ENCODE results near the gene MSH5.
"Not testable (repeated sequence)": the region's sequence is repeated elsewhere in the genome, so short reads cannot be mapped to it uniquely, and the experiment has no call there.

Gene MSH5

GRCh38 chr6:31791324-31792089 is 51.7 kb downstream of the MSH5 start:
- H3K4me1 Mint-ChIP-seq (ENCODE audit: low read depth in 2 of 2) = peaks cover 19 to 26% of the 10 kb centered on the region in 2 donors
- no peaks in the 10 kb centered on the region for H3K9me3 Mint-ChIP-seq
- H3K27me3 Mint-ChIP-seq = no peaks in the 10 kb centered on the region
- DNase-seq = peak in 1 of 3 experiments; percentile 39
- peaks cover 16% of the 10 kb centered on the region for H3K36me3 Mint-ChIP-seq (ENCODE audit: insufficient read depth)
- ATAC-seq (replicated peaks) = no peak
- H3K27ac Mint-ChIP-seq = peak overlapping the region in 1 of 2 donors; percentile 49
- no peak overlapping the region for H3K4me3 Mint-ChIP-seq

GRCh38 chr6:31792090-31792374 is 52.2 kb downstream of the MSH5 start:
- Mint-ChIP-seq H3K36me3 (ENCODE audit: insufficient read depth) (peaks cover 16% of the 10 kb centered on the region), H3K27ac (peak overlapping the region in 1 of 2 donors; percentile 49), H3K4me3 (no peak overlapping the region), H3K4me1 (ENCODE audit: low read depth in 2 of 2) (peaks cover 21 to 29% of the 10 kb centered on the region in 2 donors), H3K9me3 (no peaks in the 10 kb centered on the region), H3K27me3 (no peaks in the 10 kb centered on the region)
- DNase-seq = no peak
- ATAC-seq (replicated peaks) = no peak

GRCh38 chr6:31792761-31793171 is 53.0 kb downstream of the MSH5 start:
- ATAC-seq (replicated peaks) = no peak

GRCh38 chr6:31793927-31794245 is 54.1 kb downstream of the MSH5 start:
- H3K27me3 Mint-ChIP-seq; DNase-seq; H3K9me3 Mint-ChIP-seq; ATAC-seq (replicated peaks): not testable (repeated sequence)
- H3K36me3 Mint-ChIP-seq (ENCODE audit: insufficient read depth) = peaks cover 10% of the 10 kb centered on the region
- H3K27ac Mint-ChIP-seq = peak overlapping the region; percentile 97 to 98
- peak overlapping the region; percentile 94 to 97 for H3K4me3 Mint-ChIP-seq
- peaks cover 27 to 37% of the 10 kb centered on the region in 2 donors for H3K4me1 Mint-ChIP-seq (ENCODE audit: low read depth in 2 of 2)

More at GRCh38 chr6:31792761-31793171, 53.0 kb downstream of the MSH5 start:
- H3K27ac Mint-ChIP-seq = peak overlapping the region; percentile 49 to 98
- no peak for DNase-seq
- H3K27me3 Mint-ChIP-seq = no peaks in the 10 kb centered on the region
- H3K4me1 Mint-ChIP-seq (ENCODE audit: low read depth in 2 of 2) = peaks cover 27 to 35% of the 10 kb centered on the region in 2 donors
- H3K9me3 Mint-ChIP-seq = no peaks in the 10 kb centered on the region
- H3K36me3 Mint-ChIP-seq (ENCODE audit: insufficient read depth) = peaks cover 13% of the 10 kb centered on the region
- H3K4me3 Mint-ChIP-seq = no peak overlapping the region

- no peaks in the 10 kb centered on the region for H3K9me3 Mint-ChIP-seq
- peaks cover 10% of the 10 kb centered on the region for H3K36me3 Mint-ChIP-seq (ENCODE audit: insufficient read depth)
- peaks cover 27 to 37% of the 10 kb centered on the region in 2 donors for H3K4me1 Mint-ChIP-seq (ENCODE audit: low read depth in 2 of 2)
- ATAC-seq (replicated peaks) = no peak
- peak overlapping the region; percentile 97 to 98 for H3K27ac Mint-ChIP-seq
- no peaks in the 10 kb centered on the region for H3K27me3 Mint-ChIP-seq
- DNase-seq = no peak
- peak overlapping the region; percentile 94 to 97 for H3K4me3 Mint-ChIP-seq
These were observed 54.6 kb downstream of the MSH5 start for GRCh38 chr6:31794294-31794865.

GRCh38 chr6:31794866-31795615 is 55.2 kb downstream of the MSH5 start:
- no peak for ATAC-seq (replicated peaks)
- H3K27me3 Mint-ChIP-seq = no peaks in the 10 kb centered on the region
- H3K4me1 Mint-ChIP-seq (ENCODE audit: low read depth in 2 of 2) = peaks cover 27 to 37% of the 10 kb centered on the region in 2 donors
- H3K36me3 Mint-ChIP-seq (ENCODE audit: insufficient read depth) = peaks cover 10% of the 10 kb centered on the region
- peak in 1 of 3 experiments; percentile 21 for DNase-seq
- peak overlapping the region; percentile 97 to 98 for H3K27ac Mint-ChIP-seq
- H3K4me3 Mint-ChIP-seq = peak overlapping the region; percentile 94 to 97
- H3K9me3 Mint-ChIP-seq = no peaks in the 10 kb centered on the region

GRCh38 chr6:31795616-31796298 is 56.0 kb downstream of the MSH5 start, which contains the start of gene VARS1:
TSS of gene VARS1 (minus strand) at chr6:31795752. CDS start at chr6:31795217, 535 bp downstream.
- no peaks in the 10 kb centered on the region for H3K27me3 Mint-ChIP-seq
- H3K27ac Mint-ChIP-seq = peak within 1 kb of the TSS; percentile 97 to 98
- peaks cover 9% of the 10 kb centered on the region for H3K36me3 Mint-ChIP-seq (ENCODE audit: insufficient read depth)
- peak within 1 kb of the TSS; percentile 94 to 97 for H3K4me3 Mint-ChIP-seq
- ATAC-seq (replicated peaks) = peak; percentile 87
- peaks cover 27 to 33% of the 10 kb centered on the region in 2 donors for H3K4me1 Mint-ChIP-seq (ENCODE audit: low read depth in 2 of 2)
- no peaks in the 10 kb centered on the region for H3K9me3 Mint-ChIP-seq
- peak; percentile 80 to 85 (median 84) for DNase-seq

- ATAC-seq (replicated peaks) = no peak
- no peaks in the 10 kb centered on the region for H3K27me3 Mint-ChIP-seq
- H3K27ac Mint-ChIP-seq = peak overlapping the region; percentile 97 to 98
- no peaks in the 10 kb centered on the region for H3K9me3 Mint-ChIP-seq
- H3K4me3 Mint-ChIP-seq = peak overlapping the region; percentile 94 to 97
- no peak for DNase-seq
- H3K4me1 Mint-ChIP-seq (ENCODE audit: low read depth in 2 of 2) = peaks cover 26 to 28% of the 10 kb centered on the region in 2 donors
- peaks cover 4% of the 10 kb centered on the region for H3K36me3 Mint-ChIP-seq (ENCODE audit: insufficient read depth)
These were observed 57.2 kb downstream of the MSH5 start for GRCh38 chr6:31796993-31797385.

GRCh38 chr6:31797588-31797987 is 57.8 kb downstream of the MSH5 start:
- H3K27me3 Mint-ChIP-seq = no peaks in the 10 kb centered on the region
- H3K4me3 Mint-ChIP-seq = peak overlapping the region; percentile 57 to 74
- H3K27ac Mint-ChIP-seq = peak overlapping the region in 1 of 2 donors; percentile 65
- H3K9me3 Mint-ChIP-seq = no peaks in the 10 kb centered on the region
- peak in 2 of 3 experiments; percentile 17 to 29 for DNase-seq
- H3K36me3 Mint-ChIP-seq (ENCODE audit: insufficient read depth) = peaks cover 10% of the 10 kb centered on the region
- ATAC-seq (replicated peaks) = peak; percentile 14
- peaks cover 26 to 28% of the 10 kb centered on the region in 2 donors for H3K4me1 Mint-ChIP-seq (ENCODE audit: low read depth in 2 of 2)

GRCh38 chr6:31799781-31800180 is 60.0 kb downstream of the MSH5 start:
- ATAC-seq (replicated peaks) (no peak), DNase-seq (no peak)
- Mint-ChIP-seq H3K4me1 (ENCODE audit: low read depth in 2 of 2) (peaks cover 15 to 16% of the 10 kb centered on the region in 2 donors), H3K27me3 (no peaks in the 10 kb centered on the region), H3K4me3 (no peak overlapping the region), H3K36me3 (ENCODE audit: insufficient read depth) (peaks cover 23% of the 10 kb centered on the region), H3K27ac (no peak overlapping the region), H3K9me3 (no peaks in the 10 kb centered on the region)

- DNase-seq; H3K9me3 Mint-ChIP-seq; H3K4me3 Mint-ChIP-seq; ATAC-seq (replicated peaks); H3K27me3 Mint-ChIP-seq: not testable (repeated sequence)
- H3K4me1 Mint-ChIP-seq (ENCODE audit: low read depth in 2 of 2) = peaks cover 15 to 16% of the 10 kb centered on the region in 2 donors
- H3K27ac Mint-ChIP-seq = peak overlapping the region in 1 of 2 donors; percentile 22
- H3K36me3 Mint-ChIP-seq (ENCODE audit: insufficient read depth) = peaks cover 27% of the 10 kb centered on the region
These were observed 61.5 kb downstream of the MSH5 start for GRCh38 chr6:31801031-31801927.

- Mint-ChIP-seq H3K27ac (peak overlapping the region; percentile 90 to 98), H3K9me3 (no peaks in the 10 kb centered on the region), H3K4me1 (ENCODE audit: low read depth in 2 of 2) (peaks cover 13 to 14% of the 10 kb centered on the region in 2 donors), H3K4me3 (peak overlapping the region; percentile 89 to 97), H3K36me3 (ENCODE audit: insufficient read depth) (peaks cover 34% of the 10 kb centered on the region), H3K27me3 (no peaks in the 10 kb centered on the region)
- DNase-seq (peak in 1 of 3 experiments; percentile 14), ATAC-seq (replicated peaks) (peak; percentile 23)
These were observed 66.2 kb downstream of the MSH5 start for GRCh38 chr6:31805939-31806469.
